Gastroesophageal sphincter (tissue), 3 donors: Measurements from ENCODE around the gene APOBEC3G.
"Not testable (repeated sequence)": the region's sequence is repeated elsewhere in the genome, so short reads cannot be mapped to it uniquely, and the experiment has no call there.

Source experiments
- POLR2A ChIP-seq, 2 donors: fragments of 450-650 bp; IDR thresholded peaks; one replicate each; pipeline ENCODE4 v1.6.1; 2017; ENCODE audit warnings: antibody characterized with exemption in 2 of 2, mild to moderate bottlenecking in 2 of 2, moderate library complexity in 1 of 2
- TF ChIP-seq, protein P1 (sequence below), 4 experiments: fragments of 200-600 bp in 2 of 4; fragments of 450-650 bp in 2 of 4; sonication (generic) in 1 of 4; IDR thresholded peaks; one replicate each; pipeline ENCODE4 v1.5.1; 2017 to 2019; ENCODE audit warnings: antibody characterized with exemption in 4 of 4, mild to moderate bottlenecking in 2 of 4, moderate library complexity in 2 of 4

DNA sequence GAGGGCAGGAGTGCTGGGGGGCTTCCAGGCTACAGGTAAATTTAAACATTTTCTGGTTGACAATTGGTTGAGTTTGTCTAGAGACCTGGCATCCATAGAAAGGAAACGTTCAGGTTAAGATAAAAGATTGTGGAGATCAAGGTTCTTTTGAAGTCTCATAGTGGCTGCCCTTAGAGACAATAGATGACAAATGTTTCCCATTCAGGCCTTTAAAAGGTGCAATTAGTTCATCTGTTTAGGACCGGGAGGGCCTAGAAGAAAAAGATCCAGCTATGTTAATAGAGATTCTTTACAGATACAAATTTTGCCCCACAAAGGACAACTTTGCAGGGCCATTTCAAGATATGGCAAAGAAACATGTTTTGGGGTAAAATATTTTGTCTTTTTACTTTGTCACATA is 40.0 kb upstream of the APOBEC3G start:
- TF ChIP-seq, protein P1, sequence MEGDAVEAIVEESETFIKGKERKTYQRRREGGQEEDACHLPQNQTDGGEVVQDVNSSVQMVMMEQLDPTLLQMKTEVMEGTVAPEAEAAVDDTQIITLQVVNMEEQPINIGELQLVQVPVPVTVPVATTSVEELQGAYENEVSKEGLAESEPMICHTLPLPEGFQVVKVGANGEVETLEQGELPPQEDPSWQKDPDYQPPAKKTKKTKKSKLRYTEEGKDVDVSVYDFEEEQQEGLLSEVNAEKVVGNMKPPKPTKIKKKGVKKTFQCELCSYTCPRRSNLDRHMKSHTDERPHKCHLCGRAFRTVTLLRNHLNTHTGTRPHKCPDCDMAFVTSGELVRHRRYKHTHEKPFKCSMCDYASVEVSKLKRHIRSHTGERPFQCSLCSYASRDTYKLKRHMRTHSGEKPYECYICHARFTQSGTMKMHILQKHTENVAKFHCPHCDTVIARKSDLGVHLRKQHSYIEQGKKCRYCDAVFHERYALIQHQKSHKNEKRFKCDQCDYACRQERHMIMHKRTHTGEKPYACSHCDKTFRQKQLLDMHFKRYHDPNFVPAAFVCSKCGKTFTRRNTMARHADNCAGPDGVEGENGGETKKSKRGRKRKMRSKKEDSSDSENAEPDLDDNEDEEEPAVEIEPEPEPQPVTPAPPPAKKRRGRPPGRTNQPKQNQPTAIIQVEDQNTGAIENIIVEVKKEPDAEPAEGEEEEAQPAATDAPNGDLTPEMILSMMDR (IDR thresholded peaks at IDR 0.05) = not testable (repeated sequence)
- TF ChIP-seq POLR2A (IDR thresholded peaks at IDR 0.05) = not testable (repeated sequence)
